Panc1 (cell line): ENCODE measurements around the gene CSNK2A2.

Experiments used
- CTCF ChIP-seq: fragments of 450-650 bp; IDR thresholded peaks from 2 replicates; pipeline ENCODE4 v1.5.1; 2017; ENCODE audit warnings: mild to moderate bottlenecking
- POLR2AphosphoS5 ChIP-seq: IDR thresholded peaks from 2 replicates; pipeline ENCODE4 v1.6.1; 2012; ENCODE audit warnings: mild to moderate bottlenecking, low read depth, low read length, moderate library complexity
- REST ChIP-seq, 2 experiments: IDR thresholded peaks; 2 replicates each; pipeline ENCODE4 v1.6.1; 2011 to 2012; ENCODE audit warnings: low read depth in 2 of 2, control low read depth in 1 of 2, low read length in 1 of 2, mild to moderate bottlenecking in 1 of 2, moderate library complexity in 1 of 2; ENCODE audit not compliant: insufficient read depth in 1 of 2
- SIN3A ChIP-seq: IDR thresholded peaks from 2 replicates; pipeline ENCODE4 v1.6.1; 2012; ENCODE audit warnings: low read depth, mild to moderate bottlenecking, low read length, moderate library complexity, borderline replicate concordance; ENCODE audit not compliant: insufficient read depth

- TF ChIP-seq POLR2AphosphoS5 = no peak
- no peak for TF ChIP-seq CTCF
- TF ChIP-seq REST (IDR thresholded peaks at IDR 0.05; ENCODE audit: insufficient read depth in 1 of 2, low read depth in 2 of 2, low read length in 1 of 2) = no peak
- TF ChIP-seq SIN3A = no peak
These were observed 72.9 kb downstream of the CSNK2A2 start for GRCh38 chr16:58125041-58125440.
